ENCODE data around the gene ZNF14. TPM values are rescaled to one million over a fixed set of nuclear protein-coding genes. Genes with fewer than 3 reads are reported as not detected.
"Not testable (repeated sequence)": the region's sequence is repeated elsewhere in the genome, so short reads cannot be mapped to it uniquely, and the experiment has no call there.

The ZNF14 gene
- total RNA-seq, 1 donor = 3.0 TPM

DNA sequence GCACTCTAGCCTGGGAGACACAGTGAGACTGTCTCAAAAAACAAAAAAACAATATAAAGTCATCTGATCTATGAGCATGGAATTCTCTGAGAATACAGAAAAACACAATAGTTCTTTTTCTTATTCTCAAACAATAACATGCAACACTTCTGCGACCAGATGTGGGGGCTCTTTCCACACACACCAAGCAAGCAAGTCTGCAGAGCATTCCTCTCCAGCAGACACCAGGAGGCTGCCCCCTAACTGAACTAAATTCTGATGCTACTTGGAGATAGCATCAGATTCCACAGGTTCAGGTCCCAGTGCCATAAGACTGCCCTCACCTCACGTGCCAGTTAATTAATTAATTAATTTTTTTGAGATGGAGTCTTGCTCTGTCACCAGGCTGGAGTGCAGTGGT lies 36.5 kb downstream of the ZNF14 start:
- DNase-seq (ENCODE audit: low read depth in 2 of 3, low spot score in 2 of 3) = no peak

DNA sequence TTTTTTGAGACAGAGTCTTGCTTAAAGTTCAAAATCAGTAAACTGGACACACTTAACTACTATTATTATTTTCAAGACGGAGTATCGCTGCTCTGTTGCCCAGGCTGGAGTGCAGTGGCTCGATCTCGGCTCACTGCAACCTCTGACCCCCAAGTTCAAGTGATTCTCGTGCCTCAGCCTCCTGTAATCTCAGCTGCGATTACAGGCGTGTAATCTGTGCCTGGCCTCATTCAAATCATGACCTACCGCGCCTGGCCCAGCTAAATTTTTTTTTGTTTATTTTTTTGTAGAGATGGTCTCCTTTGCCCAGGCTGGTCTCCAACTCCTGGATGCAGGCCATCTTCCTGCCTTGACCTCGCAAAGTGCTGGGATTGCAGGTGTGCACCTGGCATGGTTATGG lies 41.2 kb downstream of the ZNF14 start:
- no peak for DNase-seq (ENCODE audit: low read depth in 2 of 3, low spot score in 2 of 3)

DNA sequence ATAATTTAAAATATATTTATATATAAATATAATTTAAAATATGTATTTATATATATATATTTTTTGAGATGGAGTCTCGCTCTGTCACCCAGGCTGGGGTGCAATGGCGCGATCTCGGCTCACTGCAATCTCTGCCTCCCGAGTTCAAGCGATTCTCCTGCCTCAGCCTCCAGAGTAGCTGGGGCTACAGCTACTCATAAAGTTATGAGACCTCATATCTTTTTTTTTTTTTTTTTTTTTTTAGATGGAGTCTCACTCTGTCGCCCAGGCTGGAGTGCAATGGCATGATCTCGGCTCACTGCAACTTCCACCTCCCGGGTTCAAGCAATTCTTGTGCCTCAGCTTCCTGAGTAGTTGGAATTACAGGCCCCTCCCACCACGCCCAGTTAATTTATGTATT lies 43.9 kb downstream of the ZNF14 start:
- not testable (repeated sequence) for DNase-seq (ENCODE audit: low read depth in 2 of 3, low spot score in 2 of 3)

GRCh38 chr19:19687090-19687489 lies 45.8 kb downstream of the ZNF14 start:
- DNase-seq (ENCODE audit: low read depth in 2 of 3, low spot score in 2 of 3) = peak in 1 of 3 donors; percentile 17

DNA sequence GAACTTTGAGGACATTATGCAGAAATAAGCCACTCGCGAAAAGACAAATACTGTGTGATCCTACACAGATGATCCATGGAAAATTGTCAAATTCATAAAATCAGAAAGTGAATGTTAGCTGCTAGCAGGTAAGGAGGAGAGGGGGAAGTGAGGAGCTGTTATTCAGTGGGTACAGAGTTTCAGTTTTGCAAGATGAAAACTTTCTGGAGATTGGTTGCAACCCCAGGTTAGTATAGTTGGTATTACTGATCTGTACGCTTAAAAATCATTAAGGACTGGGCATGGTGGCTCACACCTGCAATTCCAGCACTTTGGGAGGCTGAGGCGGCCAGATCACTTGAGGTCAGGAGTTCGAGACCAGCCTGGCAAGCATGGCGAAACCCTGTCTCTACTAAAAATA lies 46.3 kb downstream of the ZNF14 start:
- no peak for DNase-seq (ENCODE audit: low read depth in 2 of 3, low spot score in 2 of 3)

GRCh38 chr19:19686119-19686518 lies 46.8 kb downstream of the ZNF14 start:
- DNase-seq (ENCODE audit: low read depth in 2 of 3, low spot score in 2 of 3) = not testable (repeated sequence)

DNA sequence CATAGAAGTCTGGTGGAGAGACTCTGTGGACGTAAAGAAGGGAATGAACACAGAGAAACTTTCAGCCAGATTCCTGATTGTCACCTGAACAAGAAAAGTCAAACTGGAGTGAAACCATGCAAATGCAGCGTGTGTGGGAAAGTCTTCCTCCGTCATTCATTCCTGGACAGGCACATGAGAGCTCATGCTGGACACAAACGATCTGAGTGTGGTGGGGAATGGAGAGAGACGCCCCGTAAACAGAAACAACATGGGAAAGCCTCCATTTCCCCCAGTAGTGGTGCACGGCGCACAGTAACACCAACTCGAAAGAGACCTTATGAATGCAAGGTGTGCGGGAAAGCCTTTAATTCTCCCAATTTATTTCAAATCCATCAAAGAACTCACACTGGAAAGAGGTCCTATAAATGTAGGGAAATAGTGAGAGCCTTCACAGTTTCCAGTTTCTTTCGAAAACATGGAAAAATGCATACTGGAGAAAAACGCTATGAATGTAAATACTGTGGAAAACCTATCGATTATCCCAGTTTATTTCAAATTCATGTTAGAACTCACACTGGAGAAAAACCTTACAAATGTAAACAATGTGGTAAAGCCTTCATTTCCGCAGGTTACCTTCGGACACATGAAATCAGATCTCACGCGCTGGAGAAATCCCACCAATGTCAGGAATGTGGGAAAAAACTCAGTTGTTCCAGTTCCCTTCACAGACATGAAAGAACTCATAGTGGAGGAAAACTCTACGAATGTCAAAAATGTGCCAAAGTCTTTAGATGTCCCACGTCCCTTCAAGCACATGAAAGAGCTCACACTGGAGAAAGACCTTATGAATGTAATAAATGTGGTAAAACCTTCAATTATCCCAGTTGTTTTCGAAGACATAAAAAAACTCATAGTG lies 53.5 kb downstream of the ZNF14 start:
- DNase-seq (ENCODE audit: low read depth in 2 of 3, low spot score in 2 of 3) = no peak

GRCh38 chr19:19677579-19677978 lies 55.3 kb downstream of the ZNF14 start:
- no peak for DNase-seq (ENCODE audit: low read depth in 2 of 3, low spot score in 2 of 3)

GRCh38 chr19:19674315-19674714 lies 58.6 kb downstream of the ZNF14 start:
- DNase-seq (ENCODE audit: low read depth in 2 of 3, low spot score in 2 of 3) = peak in 1 of 3 donors; percentile 27

GRCh38 chr19:19672816-19673215 lies 60.1 kb downstream of the ZNF14 start:
- no peak for DNase-seq (ENCODE audit: low read depth in 2 of 3, low spot score in 2 of 3)

DNA sequence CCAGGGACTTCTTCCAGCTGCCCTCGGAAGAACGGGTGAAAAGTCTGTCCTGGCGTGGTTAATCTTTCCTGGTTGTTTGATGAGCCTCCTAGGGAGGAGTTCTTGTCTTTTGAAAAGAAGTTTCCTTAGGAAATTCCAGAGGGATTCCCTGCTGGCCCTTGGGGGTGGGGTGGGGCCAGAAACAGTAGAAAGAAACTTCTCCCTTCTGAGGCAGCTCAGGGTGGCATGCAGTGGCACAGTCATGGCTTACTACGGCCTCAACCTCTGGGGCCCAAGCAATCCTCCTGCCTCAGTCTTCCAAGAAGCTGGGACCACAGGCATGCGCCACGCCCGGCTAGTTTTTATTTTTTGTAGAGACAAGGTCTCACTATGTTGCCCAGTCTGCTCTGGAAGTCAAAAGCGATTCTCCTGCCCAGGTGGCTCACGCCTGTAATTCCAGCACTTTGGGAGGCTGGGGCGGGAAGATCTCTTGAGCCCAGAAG lies 62.8 kb downstream of the ZNF14 start:
- no peak for DNase-seq (ENCODE audit: low read depth in 2 of 3, low spot score in 2 of 3)

DNA sequence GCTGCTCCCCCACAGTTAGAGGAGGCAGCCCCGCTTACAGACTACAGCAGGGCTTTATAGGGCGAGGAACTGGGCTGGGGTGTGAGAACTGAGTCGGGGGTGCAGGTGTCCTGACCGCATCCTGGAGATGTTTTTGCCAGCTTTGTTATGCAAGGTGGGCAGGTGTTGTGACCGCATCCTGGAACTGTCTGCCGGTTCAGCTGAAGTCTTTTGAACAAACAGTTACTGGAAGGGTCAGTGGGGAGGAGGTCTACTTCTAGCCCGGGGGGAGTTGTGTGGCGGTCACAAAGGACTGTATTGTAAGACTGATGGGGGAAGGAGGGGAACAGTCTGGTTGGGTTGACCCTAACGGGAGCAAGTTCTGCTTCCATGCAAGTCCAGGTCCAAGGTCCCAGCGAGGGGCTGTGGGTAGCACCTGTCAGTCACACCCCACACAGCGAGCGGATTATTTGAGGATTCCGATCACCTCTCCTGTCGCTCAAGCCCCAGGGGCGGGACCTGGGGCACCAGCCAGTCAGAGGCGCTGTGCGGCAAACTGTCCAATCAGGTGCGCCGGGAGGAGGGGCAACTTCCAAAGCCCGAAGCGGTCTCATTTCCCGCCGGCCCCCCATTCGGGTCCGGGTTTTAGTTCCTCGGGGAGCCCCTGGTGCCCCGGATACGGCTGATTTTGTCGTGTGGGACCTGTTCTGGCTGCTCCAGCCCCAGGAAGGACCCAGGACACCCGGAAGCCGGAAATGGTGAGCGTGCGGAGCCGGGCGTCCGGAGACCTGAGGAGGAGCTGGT lies 64.5 kb downstream of the ZNF14 start, which contains the start of gene ZNF101:
Gene ZNF101 (plus strand): TSS at position 610 of the 783 bp plus-strand sequence. CDS start 125 bp downstream, at position 735.
- DNase-seq (ENCODE audit: low read depth in 2 of 3, low spot score in 2 of 3) = peak; percentile 75 to 97 (median 91)

DNA sequence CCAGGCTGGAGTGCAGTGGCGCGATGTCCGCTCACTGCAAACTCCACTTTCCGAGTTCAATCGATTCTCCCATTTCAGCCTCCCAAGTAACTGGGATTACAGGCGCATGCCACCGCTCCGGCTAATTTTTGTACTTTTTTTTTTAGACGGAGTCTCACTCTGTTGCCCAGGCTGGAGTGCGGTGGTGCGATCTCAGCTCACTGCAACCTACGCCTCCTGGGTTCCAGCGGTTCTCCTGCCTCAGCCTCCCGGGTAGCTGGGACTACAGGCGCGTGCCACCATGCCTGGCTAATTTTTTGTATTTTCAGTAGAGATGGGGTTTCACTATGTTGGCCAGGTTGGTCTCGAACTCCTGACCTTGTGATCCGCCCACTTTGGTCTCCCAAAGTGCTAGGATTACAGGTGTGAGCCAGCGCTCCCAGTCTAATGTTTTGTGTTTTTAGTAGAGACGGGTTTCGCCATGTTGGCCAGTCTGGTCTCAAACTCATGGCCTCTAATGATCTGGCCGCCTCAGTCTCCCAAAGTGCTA lies 67.4 kb downstream of the ZNF14 start:
- DNase-seq (ENCODE audit: low read depth in 2 of 3, low spot score in 2 of 3) = not testable (repeated sequence)

DNA sequence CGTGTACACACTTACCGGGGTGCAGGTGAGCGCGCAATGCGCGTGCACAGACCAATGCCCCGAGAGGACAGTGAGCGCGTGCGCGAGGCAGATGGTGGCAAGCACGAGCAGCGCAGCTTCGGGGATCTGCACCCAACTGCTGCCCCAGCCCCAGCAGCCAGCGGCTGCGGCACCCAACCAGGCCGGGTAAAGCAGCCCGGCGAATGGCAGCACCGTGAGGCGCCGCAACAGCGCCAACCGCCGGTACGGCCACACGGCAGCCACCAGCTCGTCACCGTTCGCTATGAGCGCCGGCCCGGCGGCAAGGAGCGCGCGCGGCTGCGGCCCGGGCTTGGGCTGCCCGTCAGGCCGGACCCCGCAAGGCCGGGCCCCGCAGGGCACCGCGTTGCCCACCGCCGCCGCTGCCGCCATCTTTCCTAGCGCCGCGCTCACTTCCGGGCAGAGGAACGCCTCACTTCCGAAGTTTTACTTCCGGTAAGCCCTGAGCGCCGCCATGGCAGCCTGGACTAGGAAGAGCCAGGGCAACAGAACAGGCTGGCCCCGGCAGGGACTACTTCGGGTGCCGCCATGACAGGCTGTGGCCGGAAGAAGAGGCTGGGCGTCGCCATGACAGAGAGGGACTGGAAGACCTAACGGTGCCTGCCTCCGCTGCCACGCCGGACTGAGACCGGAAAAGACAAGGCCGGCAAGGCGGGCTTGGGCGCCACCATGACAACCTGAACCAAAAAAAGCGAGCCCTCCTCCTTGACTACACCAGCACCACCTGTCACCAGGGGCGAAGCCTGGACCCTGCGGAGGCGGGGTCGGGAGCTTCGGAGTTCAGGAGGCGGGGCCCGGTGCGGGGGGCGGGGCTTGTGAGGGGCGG lies 69.4 kb downstream of the ZNF14 start, which contains the start of gene ATP13A1:
Gene ATP13A1 (minus strand): TSS at position 421 of the 865 bp plus-strand sequence. CDS start 10 bp downstream, at position 411.
- peak; percentile 86 to 99 (median 96) for DNase-seq (ENCODE audit: low read depth in 2 of 3, low spot score in 2 of 3)

DNA sequence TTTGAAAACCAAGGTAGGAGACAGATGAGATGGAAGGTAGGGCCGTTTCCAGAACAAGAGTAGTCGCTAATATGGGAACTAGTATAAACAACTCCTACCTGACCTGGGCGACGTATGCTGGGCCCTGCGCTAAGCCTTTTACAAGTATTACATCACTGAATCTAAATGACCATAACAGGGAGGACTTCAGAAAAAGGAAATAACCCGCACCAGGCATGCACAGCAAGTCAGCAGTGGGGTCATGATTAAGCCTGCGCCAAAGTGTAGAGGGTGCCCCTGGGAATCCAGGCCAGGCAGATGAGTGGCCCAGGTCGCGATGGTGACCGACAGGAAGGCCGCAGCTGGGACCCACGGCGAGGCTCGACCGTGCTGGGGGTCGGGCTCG lies 70.0 kb downstream of the ZNF14 start:
- no peak for DNase-seq (ENCODE audit: low read depth in 2 of 3, low spot score in 2 of 3)

DNA sequence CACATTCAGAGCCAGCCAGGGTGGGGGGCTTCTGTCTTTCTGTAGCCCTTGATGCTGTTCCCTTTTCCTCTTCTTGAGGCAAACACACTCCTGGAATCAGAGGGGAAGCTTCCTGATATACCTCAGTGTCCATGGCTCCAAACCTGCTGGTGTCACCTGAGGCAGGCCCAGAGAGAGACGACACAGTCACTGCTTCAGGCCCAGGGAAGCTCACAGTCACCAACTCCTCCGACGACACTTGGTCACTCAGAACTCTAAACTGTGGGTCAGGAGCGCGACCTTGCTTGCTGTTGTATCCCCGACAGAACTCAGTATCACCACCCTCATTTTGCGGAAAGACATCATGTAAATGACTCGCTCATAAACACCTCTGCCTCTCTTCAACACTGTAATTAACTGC lies 70.6 kb downstream of the ZNF14 start:
- DNase-seq (ENCODE audit: low read depth in 2 of 3, low spot score in 2 of 3) = no peak

DNA sequence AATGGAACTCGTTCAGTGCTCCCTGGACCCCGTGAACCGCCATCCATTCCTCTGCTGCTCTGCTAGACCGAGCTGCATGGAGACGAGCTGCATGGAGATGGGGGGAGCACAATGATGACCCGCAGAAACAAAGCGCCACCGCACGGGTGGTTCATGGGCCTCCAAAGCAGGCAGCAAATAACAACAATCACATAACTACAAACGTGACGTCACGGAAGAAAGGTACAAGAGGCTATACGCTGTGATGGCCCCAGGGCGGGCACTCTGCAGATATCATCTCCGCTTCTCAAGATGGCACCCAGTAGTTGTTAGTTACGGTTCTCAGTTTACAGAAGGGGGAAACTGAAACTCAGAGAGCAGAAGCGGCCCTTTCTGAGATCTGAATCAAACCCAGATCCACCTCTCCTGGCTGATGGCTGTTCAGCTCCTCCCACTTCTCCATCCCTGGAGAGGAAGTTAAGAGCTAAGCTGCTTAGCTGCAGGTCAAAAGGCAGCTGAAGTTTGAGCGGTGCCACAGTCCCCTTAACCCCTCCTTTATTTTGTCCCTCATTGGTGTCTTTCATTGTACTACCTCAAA lies 71.1 kb downstream of the ZNF14 start:
- DNase-seq (ENCODE audit: low read depth in 2 of 3, low spot score in 2 of 3) = peak in 1 of 3 donors; percentile 47

GRCh38 chr19:19661141-19661674 lies 71.7 kb downstream of the ZNF14 start:
- no peak for DNase-seq (ENCODE audit: low read depth in 2 of 3, low spot score in 2 of 3)
